ENCODE results near the gene TMEM151B.

DNA sequence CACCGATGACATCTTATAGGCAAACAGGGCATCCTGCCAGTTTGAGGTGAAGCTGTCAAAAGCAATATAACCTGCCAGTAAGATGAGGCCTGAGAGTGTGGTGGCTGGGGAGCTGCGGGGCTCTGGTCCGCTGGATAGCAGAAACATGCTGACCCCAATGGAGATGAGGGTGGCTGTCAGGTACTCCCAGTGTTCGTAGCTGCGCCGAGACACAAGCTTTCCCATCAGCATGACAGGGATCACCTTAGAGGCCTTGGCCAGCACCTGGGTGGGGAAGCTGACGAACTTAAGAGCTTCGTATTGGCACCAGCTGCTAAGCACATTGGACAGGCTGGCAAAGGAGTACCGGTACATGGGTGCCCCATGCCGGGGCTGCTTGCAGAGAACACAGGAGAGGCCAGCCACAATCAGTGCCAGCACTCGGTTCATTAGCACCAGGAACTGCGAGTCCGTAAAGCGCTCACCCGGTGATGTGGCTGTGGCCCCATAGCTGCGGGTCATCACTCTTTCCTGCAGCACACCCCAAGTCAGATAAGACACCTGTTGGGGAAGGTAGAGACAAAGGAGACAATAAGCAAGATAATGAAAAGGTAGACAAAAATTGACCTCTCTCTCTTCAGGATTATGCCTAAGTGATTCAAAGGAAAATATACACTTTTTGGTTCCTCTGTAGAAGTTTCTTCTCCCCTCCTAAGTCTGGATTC is 15.0 kb upstream of the TMEM151B start:
- no peak for TF ChIP-seq CTCF (IDR thresholded peaks at IDR 0.05; ENCODE audit: low read depth, low read length)
- no peak for TF ChIP-seq EZH2phosphoT487 (IDR thresholded peaks at IDR 0.05; ENCODE audit: low read depth)

All from OCI-LY3 (cell line).